ENCODE measurements around the gene SLC18B1. TPM values are rescaled to one million over a fixed set of nuclear protein-coding genes. Genes with fewer than 3 reads are reported as not detected.

The SLC18B1 gene
- total and polyA plus RNA-seq, 2 of the 13 experiments (the other 11 are each of a cell fraction or from before 2014, with no cell fraction given), result 11.4 to 13.8 TPM

DNA sequence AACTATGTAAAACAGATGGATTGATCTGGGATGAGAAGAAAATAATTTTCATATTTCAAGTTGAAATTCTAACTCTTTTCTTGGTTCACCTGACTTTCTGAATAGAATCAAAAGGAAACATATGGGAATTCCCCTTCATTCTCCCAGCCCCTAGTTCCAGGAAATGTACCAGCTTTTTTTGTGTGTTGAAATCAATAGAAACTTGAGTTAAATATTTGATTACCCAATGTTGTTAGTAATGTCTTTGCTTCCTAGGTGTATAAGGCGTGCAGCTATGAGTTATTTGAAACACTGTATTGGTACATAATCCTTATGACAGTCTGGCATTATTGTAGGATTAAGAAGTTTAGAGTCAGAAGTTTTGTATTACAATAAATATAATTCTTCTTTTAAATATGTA lies 62.2 kb downstream of the SLC18B1 start (continued):
- TF ChIP-seq MEIS2 (CRISPR knock-in tag; IDR thresholded peaks at IDR 0.05) (no peak), DNMT3B (CRISPR knock-in tag; conservative IDR thresholded peaks at IDR 0.05) (no peak), ONECUT2 (CRISPR knock-in tag; IDR thresholded peaks at IDR 0.05) (no peak), ZNF124 (CRISPR knock-in tag; IDR thresholded peaks at IDR 0.05) (no peak), SMAD9 (CRISPR knock-in tag; IDR thresholded peaks at IDR 0.05) (no peak), NFKBIZ (CRISPR knock-in tag; IDR thresholded peaks at IDR 0.05) (peak; percentile 100), PRPF4 (IDR thresholded peaks at IDR 0.05; ENCODE audit: low read depth, low read length, poor library complexity, severe bottlenecking) (no peak), ZNF292 (CRISPR knock-in tag; IDR thresholded peaks at IDR 0.05; ENCODE audit: borderline replicate concordance, low read depth) (no peak), HOXA9 (CRISPR knock-in tag; IDR thresholded peaks at IDR 0.05; ENCODE audit: borderline replicate concordance) (no peak), CREB1 (IDR thresholded peaks at IDR 0.05) (no peak), CREB1 (CRISPR knock-in tag; IDR thresholded peaks at IDR 0.05) (0 out of 2 replicates have a peak, but pooled peaks have one; percentile 4), ZNF550 (CRISPR knock-in tag; IDR thresholded peaks at IDR 0.05; ENCODE audit: borderline replicate concordance) (no peak), ZC3H4 (CRISPR knock-in tag; IDR thresholded peaks at IDR 0.05; ENCODE audit: borderline replicate concordance) (no peak), MAZ (IDR thresholded peaks at IDR 0.05; ENCODE audit: borderline replicate concordance, low read depth, low read length) (no peak), MAZ (CRISPR knock-in tag; IDR thresholded peaks at IDR 0.05; ENCODE audit: low read depth) (no peak), SOX5 (CRISPR knock-in tag; IDR thresholded peaks at IDR 0.05; ENCODE audit: borderline replicate concordance) (no peak), EP300 (IDR thresholded peaks at IDR 0.05; ENCODE audit: low read depth in 2 of 2, low read length in 2 of 2) (peak in 1 of 2 experiments; percentile 13; a peak in 1 of 4 replicates), EP300 (CRISPR knock-in tag; IDR thresholded peaks at IDR 0.05; ENCODE audit: borderline replicate concordance) (no peak)
- TF ChIP-seq, protein P1, sequence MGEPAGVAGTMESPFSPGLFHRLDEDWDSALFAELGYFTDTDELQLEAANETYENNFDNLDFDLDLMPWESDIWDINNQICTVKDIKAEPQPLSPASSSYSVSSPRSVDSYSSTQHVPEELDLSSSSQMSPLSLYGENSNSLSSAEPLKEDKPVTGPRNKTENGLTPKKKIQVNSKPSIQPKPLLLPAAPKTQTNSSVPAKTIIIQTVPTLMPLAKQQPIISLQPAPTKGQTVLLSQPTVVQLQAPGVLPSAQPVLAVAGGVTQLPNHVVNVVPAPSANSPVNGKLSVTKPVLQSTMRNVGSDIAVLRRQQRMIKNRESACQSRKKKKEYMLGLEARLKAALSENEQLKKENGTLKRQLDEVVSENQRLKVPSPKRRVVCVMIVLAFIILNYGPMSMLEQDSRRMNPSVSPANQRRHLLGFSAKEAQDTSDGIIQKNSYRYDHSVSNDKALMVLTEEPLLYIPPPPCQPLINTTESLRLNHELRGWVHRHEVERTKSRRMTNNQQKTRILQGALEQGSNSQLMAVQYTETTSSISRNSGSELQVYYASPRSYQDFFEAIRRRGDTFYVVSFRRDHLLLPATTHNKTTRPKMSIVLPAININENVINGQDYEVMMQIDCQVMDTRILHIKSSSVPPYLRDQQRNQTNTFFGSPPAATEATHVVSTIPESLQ (CRISPR knock-in tag; conservative IDR thresholded peaks at IDR 0.05), result no peak
- TF ChIP-seq, protein P2, sequence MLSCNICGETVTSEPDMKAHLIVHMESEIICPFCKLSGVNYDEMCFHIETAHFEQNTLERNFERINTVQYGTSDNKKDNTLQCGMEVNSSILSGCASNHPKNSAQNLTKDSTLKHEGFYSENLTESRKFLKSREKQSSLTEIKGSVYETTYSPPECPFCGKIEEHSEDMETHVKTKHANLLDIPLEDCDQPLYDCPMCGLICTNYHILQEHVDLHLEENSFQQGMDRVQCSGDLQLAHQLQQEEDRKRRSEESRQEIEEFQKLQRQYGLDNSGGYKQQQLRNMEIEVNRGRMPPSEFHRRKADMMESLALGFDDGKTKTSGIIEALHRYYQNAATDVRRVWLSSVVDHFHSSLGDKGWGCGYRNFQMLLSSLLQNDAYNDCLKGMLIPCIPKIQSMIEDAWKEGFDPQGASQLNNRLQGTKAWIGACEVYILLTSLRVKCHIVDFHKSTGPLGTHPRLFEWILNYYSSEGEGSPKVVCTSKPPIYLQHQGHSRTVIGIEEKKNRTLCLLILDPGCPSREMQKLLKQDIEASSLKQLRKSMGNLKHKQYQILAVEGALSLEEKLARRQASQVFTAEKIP (CRISPR knock-in tag; IDR thresholded peaks at IDR 0.05; ENCODE audit: borderline replicate concordance), result no peak
- TF ChIP-seq, protein P3, sequence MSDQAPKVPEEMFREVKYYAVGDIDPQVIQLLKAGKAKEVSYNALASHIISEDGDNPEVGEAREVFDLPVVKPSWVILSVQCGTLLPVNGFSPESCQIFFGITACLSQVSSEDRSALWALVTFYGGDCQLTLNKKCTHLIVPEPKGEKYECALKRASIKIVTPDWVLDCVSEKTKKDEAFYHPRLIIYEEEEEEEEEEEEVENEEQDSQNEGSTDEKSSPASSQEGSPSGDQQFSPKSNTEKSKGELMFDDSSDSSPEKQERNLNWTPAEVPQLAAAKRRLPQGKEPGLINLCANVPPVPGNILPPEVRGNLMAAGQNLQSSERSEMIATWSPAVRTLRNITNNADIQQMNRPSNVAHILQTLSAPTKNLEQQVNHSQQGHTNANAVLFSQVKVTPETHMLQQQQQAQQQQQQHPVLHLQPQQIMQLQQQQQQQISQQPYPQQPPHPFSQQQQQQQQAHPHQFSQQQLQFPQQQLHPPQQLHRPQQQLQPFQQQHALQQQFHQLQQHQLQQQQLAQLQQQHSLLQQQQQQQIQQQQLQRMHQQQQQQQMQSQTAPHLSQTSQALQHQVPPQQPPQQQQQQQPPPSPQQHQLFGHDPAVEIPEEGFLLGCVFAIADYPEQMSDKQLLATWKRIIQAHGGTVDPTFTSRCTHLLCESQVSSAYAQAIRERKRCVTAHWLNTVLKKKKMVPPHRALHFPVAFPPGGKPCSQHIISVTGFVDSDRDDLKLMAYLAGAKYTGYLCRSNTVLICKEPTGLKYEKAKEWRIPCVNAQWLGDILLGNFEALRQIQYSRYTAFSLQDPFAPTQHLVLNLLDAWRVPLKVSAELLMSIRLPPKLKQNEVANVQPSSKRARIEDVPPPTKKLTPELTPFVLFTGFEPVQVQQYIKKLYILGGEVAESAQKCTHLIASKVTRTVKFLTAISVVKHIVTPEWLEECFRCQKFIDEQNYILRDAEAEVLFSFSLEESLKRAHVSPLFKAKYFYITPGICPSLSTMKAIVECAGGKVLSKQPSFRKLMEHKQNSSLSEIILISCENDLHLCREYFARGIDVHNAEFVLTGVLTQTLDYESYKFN (CRISPR knock-in tag; conservative IDR thresholded peaks at IDR 0.05), result peak; percentile 23; the same call in 1 of the 2 replicates
- TF ChIP-seq, protein P4, sequence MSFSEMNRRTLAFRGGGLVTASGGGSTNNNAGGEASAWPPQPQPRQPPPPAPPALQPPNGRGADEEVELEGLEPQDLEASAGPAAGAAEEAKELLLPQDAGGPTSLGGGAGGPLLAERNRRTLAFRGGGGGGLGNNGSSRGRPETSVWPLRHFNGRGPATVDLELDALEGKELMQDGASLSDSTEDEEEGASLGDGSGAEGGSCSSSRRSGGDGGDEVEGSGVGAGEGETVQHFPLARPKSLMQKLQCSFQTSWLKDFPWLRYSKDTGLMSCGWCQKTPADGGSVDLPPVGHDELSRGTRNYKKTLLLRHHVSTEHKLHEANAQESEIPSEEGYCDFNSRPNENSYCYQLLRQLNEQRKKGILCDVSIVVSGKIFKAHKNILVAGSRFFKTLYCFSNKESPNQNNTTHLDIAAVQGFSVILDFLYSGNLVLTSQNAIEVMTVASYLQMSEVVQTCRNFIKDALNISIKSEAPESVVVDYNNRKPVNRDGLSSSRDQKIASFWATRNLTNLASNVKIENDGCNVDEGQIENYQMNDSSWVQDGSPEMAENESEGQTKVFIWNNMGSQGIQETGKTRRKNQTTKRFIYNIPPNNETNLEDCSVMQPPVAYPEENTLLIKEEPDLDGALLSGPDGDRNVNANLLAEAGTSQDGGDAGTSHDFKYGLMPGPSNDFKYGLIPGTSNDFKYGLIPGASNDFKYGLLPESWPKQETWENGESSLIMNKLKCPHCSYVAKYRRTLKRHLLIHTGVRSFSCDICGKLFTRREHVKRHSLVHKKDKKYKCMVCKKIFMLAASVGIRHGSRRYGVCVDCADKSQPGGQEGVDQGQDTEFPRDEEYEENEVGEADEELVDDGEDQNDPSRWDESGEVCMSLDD (CRISPR knock-in tag; IDR thresholded peaks at IDR 0.05; ENCODE audit: borderline replicate concordance), result no peak

All from HepG2 (cell line).